Neural cell (in vitro differentiated cells): ENCODE results near the gene YKT6.

ENCODE experiments used
- EP300 ChIP-seq: fragments of 450-650 bp; conservative IDR thresholded peaks from 2 replicates; pipeline ENCODE4 v1.6.1; 2014; ENCODE audit warnings: antibody characterized with exemption, mild to moderate bottlenecking, moderate library complexity; ENCODE audit not compliant: poor library complexity, severe bottlenecking
- EZH2 ChIP-seq: fragments of 200-600, 300-800 bp; shearing (Covaris generic), sonication (generic); IDR thresholded peaks from 2 replicates; pipeline ENCODE4 v1.6.1; 2014; ENCODE audit warnings: antibody characterized with exemption, low read length, borderline replicate concordance, mild to moderate bottlenecking; ENCODE audit not compliant: insufficient read depth, poor library complexity, severe bottlenecking
- MXI1 ChIP-seq: fragments of 450-650 bp; conservative IDR thresholded peaks from 2 replicates; pipeline ENCODE4 v1.6.1; 2014; ENCODE audit warnings: antibody characterized with exemption, mild to moderate bottlenecking; ENCODE audit not compliant: poor library complexity, severe bottlenecking
- POLR2AphosphoS5 ChIP-seq: IDR thresholded peaks from 2 replicates; pipeline ENCODE4 v1.6.1; 2012
- RAD21 ChIP-seq: fragments of 450-650 bp; conservative IDR thresholded peaks from 2 replicates; pipeline ENCODE4 v1.6.1; 2014; ENCODE audit warnings: antibody characterized with exemption, mild to moderate bottlenecking, moderate library complexity
- TAF1 ChIP-seq: IDR thresholded peaks from 2 replicates; pipeline ENCODE4 v1.6.1; 2012; ENCODE audit warnings: low read depth
- TF ChIP-seq, protein P1 (sequence below): fragments of 450-650 bp; IDR thresholded peaks from 2 replicates; pipeline ENCODE4 v1.5.1; 2014; ENCODE audit warnings: antibody characterized with exemption, mild to moderate bottlenecking, moderate library complexity; ENCODE audit not compliant: poor library complexity, severe bottlenecking
- TF ChIP-seq, protein P2 (sequence below): IDR thresholded peaks from 2 replicates; pipeline ENCODE4 v1.6.1; 2012; ENCODE audit warnings: borderline replicate concordance

DNA sequence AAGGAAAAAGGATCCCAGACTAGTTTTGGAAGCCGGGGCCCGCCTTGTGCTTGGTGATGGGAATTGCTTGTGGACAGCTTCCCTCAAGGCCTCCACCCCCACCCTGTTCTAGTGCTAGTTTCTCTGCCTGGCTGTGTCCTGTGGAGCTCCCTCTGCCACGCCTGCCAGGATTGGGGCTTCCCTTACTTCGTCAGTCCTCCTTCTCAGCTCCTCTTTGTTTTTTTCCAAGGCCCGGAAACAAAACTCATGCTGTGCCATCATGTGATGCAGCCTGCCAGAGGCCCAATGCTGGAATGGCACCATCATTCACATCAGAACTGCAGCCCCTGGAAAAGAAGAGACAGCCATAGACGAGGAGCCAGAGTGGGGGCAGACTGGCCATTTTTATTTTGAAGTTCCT is 11.2 kb downstream of the YKT6 start:
- TF ChIP-seq, protein P1, sequence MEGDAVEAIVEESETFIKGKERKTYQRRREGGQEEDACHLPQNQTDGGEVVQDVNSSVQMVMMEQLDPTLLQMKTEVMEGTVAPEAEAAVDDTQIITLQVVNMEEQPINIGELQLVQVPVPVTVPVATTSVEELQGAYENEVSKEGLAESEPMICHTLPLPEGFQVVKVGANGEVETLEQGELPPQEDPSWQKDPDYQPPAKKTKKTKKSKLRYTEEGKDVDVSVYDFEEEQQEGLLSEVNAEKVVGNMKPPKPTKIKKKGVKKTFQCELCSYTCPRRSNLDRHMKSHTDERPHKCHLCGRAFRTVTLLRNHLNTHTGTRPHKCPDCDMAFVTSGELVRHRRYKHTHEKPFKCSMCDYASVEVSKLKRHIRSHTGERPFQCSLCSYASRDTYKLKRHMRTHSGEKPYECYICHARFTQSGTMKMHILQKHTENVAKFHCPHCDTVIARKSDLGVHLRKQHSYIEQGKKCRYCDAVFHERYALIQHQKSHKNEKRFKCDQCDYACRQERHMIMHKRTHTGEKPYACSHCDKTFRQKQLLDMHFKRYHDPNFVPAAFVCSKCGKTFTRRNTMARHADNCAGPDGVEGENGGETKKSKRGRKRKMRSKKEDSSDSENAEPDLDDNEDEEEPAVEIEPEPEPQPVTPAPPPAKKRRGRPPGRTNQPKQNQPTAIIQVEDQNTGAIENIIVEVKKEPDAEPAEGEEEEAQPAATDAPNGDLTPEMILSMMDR: no peak
- TF ChIP-seq TAF1 (no peak), MXI1 (no peak), POLR2AphosphoS5 (no peak), EZH2 (no peak), EP300 (no peak), RAD21 (no peak)
- TF ChIP-seq, protein P2, sequence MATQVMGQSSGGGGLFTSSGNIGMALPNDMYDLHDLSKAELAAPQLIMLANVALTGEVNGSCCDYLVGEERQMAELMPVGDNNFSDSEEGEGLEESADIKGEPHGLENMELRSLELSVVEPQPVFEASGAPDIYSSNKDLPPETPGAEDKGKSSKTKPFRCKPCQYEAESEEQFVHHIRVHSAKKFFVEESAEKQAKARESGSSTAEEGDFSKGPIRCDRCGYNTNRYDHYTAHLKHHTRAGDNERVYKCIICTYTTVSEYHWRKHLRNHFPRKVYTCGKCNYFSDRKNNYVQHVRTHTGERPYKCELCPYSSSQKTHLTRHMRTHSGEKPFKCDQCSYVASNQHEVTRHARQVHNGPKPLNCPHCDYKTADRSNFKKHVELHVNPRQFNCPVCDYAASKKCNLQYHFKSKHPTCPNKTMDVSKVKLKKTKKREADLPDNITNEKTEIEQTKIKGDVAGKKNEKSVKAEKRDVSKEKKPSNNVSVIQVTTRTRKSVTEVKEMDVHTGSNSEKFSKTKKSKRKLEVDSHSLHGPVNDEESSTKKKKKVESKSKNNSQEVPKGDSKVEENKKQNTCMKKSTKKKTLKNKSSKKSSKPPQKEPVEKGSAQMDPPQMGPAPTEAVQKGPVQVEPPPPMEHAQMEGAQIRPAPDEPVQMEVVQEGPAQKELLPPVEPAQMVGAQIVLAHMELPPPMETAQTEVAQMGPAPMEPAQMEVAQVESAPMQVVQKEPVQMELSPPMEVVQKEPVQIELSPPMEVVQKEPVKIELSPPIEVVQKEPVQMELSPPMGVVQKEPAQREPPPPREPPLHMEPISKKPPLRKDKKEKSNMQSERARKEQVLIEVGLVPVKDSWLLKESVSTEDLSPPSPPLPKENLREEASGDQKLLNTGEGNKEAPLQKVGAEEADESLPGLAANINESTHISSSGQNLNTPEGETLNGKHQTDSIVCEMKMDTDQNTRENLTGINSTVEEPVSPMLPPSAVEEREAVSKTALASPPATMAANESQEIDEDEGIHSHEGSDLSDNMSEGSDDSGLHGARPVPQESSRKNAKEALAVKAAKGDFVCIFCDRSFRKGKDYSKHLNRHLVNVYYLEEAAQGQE: no peak
